HEK293T (cell line): ENCODE results near the gene ZNF217.
"Not testable (repeated sequence)": the region's sequence is repeated elsewhere in the genome, so short reads cannot be mapped to it uniquely, and the experiment has no call there.

Source experiments
- CTBP1 ChIP-seq: fragments of 450-650 bp; IDR thresholded peaks from 2 replicates; pipeline ENCODE4 v1.6.1; 2016; ENCODE audit warnings: borderline replicate concordance
- FOXK2 ChIP-seq: fragments of 450-650 bp; IDR thresholded peaks from 2 replicates; pipeline ENCODE4 v1.6.1; 2016; ENCODE audit warnings: mild to moderate bottlenecking
- HDGF ChIP-seq: fragments of 450-650 bp; IDR thresholded peaks from 2 replicates; pipeline ENCODE4 v1.6.1; 2017; ENCODE audit warnings: antibody characterized with exemption, borderline replicate concordance

GRCh38 chr20:53604846-53605245 lies 11.2 kb upstream of the ZNF217 start:
- TF ChIP-seq HDGF, FOXK2, CTBP1: not testable (repeated sequence)
